Activated T-cell treated with anti-CD3 and anti-CD28 coated beads, Interleukin-2, amount 50 U/mL, for 24 hours (primary cell): ENCODE data around the gene GOLT1B.
"Not testable (repeated sequence)": the region's sequence is repeated elsewhere in the genome, so short reads cannot be mapped to it uniquely, and the experiment has no call there.

Experiments used
- DNase-seq: peaks from one replicate; pipeline ENCODE4 v3.0.0-alpha.2; 2020
- H3K27ac Mint-ChIP-seq: 2 replicates; pipeline ENCODE4 v1.8.0; 2020; ENCODE audit warnings: mild to moderate bottlenecking, mixed read lengths
- H3K27me3 Mint-ChIP-seq: 2 replicates; pipeline ENCODE4 v1.8.0; 2020; ENCODE audit warnings: mixed read lengths
- H3K36me3 Mint-ChIP-seq: 2 replicates; pipeline ENCODE4 v1.8.0; 2020; ENCODE audit warnings: low read depth, mixed read lengths
- H3K4me1 Mint-ChIP-seq: 2 replicates; pipeline ENCODE4 v1.8.0; 2020; ENCODE audit warnings: low read depth, mixed read lengths
- H3K4me3 Mint-ChIP-seq: 2 replicates; pipeline ENCODE4 v1.8.0; 2020; ENCODE audit warnings: mild to moderate bottlenecking, moderate library complexity, mixed read lengths
- H3K9me3 Mint-ChIP-seq: 2 replicates; pipeline ENCODE4 v1.8.0; 2020; ENCODE audit warnings: mixed read lengths

Gene GOLT1B, protein sequence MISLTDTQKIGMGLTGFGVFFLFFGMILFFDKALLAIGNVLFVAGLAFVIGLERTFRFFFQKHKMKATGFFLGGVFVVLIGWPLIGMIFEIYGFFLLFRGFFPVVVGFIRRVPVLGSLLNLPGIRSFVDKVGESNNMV

GRCh38 chr12:21501258-21502163 is at the start of gene GOLT1B, which contains the start of gene RECQL:
GOLT1B (plus strand) TSS chr12:21501789; CDS start chr12:21501924, 135 bp downstream.
RECQL (minus strand) TSS chr12:21501635; CDS start chr12:21499570, 2,065 bp downstream.
- peaks cover 57% of the 10 kb centered on the region for H3K36me3 Mint-ChIP-seq
- H3K4me1 Mint-ChIP-seq = peaks cover 58% of the 10 kb centered on the region
- H3K27ac Mint-ChIP-seq = no peak within 1 kb of the TSS

GRCh38 chr12:21453312-21453852 is 48.2 kb upstream of the GOLT1B start:
- Mint-ChIP-seq H3K36me3 (peaks cover 68% of the 10 kb centered on the region), H3K4me3 (no peak overlapping the region), H3K9me3 (no peaks in the 10 kb centered on the region), H3K27ac (peak overlapping the region; percentile 86), H3K4me1 (peaks cover 62% of the 10 kb centered on the region), H3K27me3 (no peaks in the 10 kb centered on the region)
- no peak for DNase-seq

More at GRCh38 chr12:21501258-21502163, at the start of gene GOLT1B, which contains the start of gene RECQL:
- Mint-ChIP-seq H3K4me3 (no peak within 1 kb of the TSS), H3K9me3 (no peaks in the 10 kb centered on the region), H3K27me3 (no peaks in the 10 kb centered on the region)
- peak; percentile 87 for DNase-seq

DNA sequence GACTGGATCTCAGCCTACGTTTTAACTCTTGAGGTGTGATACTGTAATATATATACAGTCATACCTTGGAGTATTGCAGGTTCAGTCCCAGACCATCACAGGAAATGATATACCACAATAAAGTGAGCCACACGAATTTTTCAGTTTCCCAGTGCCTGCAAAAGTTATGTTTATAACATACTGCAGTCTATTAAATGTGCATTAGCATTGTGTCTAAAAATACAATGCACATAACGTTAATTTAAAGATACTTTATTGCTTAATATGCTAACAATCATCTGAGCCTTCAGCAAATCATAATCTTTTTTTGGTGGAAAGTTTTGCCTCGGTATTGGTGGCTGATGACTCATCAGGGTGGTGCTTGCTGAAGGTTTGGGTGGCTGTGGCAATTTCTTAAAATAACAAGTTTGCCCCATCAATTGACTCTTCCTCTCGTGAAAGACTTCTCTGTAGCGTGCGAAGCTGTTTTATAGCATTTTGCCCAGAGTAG is 45.3 kb upstream of the GOLT1B start:
- peak; percentile 33 for DNase-seq
- Mint-ChIP-seq H3K36me3 (peaks cover 69% of the 10 kb centered on the region), H3K27me3 (no peaks in the 10 kb centered on the region), H3K4me1 (peaks cover 63% of the 10 kb centered on the region), H3K4me3 (peak overlapping the region; percentile 61), H3K9me3 (no peaks in the 10 kb centered on the region), H3K27ac (peak overlapping the region; percentile 96)

- peaks cover 82% of the 10 kb centered on the region for H3K36me3 Mint-ChIP-seq
- peaks cover 44% of the 10 kb centered on the region for H3K4me1 Mint-ChIP-seq
- H3K9me3 Mint-ChIP-seq = no peaks in the 10 kb centered on the region
- no peak overlapping the region for H3K4me3 Mint-ChIP-seq
- no peak for DNase-seq
- no peaks in the 10 kb centered on the region for H3K27me3 Mint-ChIP-seq
- no peak overlapping the region for H3K27ac Mint-ChIP-seq
Measured at GRCh38 chr12:21459474-21459873, 42.1 kb upstream of the GOLT1B start.

- H3K27me3 Mint-ChIP-seq, H3K4me3 Mint-ChIP-seq, DNase-seq, H3K9me3 Mint-ChIP-seq: not testable (repeated sequence)
- peak overlapping the region; percentile 74 for H3K27ac Mint-ChIP-seq
- peaks cover 15% of the 10 kb centered on the region for H3K4me1 Mint-ChIP-seq
- H3K36me3 Mint-ChIP-seq = peaks cover 86% of the 10 kb centered on the region
Measured at GRCh38 chr12:21467334-21467733, 34.3 kb upstream of the GOLT1B start.

DNA sequence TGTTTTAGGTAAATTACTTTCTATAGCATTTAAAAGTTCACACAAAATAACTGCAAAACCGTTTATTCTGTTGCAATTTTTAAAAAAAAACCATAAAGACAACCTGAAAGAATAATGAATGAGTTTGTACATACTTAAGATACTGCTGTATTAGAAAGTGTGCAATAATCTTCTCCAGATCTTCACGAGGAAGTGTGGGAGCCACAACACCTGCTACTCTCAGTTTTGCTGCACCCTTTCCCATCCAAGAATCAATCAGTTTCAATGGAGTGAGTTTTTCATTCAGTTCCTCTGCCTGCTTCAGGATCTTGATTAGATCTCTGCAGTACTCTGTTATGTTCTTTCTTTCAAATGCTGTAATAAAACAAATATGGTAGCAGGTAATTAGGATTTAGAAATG is 30.3 kb upstream of the GOLT1B start:
- Mint-ChIP-seq H3K9me3 (no peaks in the 10 kb centered on the region), H3K27me3 (no peaks in the 10 kb centered on the region), H3K4me3 (no peak overlapping the region), H3K4me1 (peaks cover 33% of the 10 kb centered on the region), H3K27ac (peak overlapping the region; percentile 24), H3K36me3 (peaks cover 90% of the 10 kb centered on the region)
- DNase-seq = no peak

GRCh38 chr12:21472197-21472823 is 29.3 kb upstream of the GOLT1B start:
- DNase-seq = no peak
- Mint-ChIP-seq H3K9me3 (no peaks in the 10 kb centered on the region), H3K27me3 (no peaks in the 10 kb centered on the region), H3K27ac (peak overlapping the region; percentile 44), H3K4me3 (no peak overlapping the region), H3K4me1 (peaks cover 36% of the 10 kb centered on the region), H3K36me3 (peaks cover 89% of the 10 kb centered on the region)

GRCh38 chr12:21475552-21475951 is 26.0 kb upstream of the GOLT1B start:
- DNase-seq = no peak
- Mint-ChIP-seq H3K27ac (peak overlapping the region; percentile 87), H3K27me3 (no peaks in the 10 kb centered on the region), H3K4me1 (peaks cover 40% of the 10 kb centered on the region), H3K36me3 (peaks cover 63% of the 10 kb centered on the region), H3K9me3 (no peaks in the 10 kb centered on the region), H3K4me3 (no peak overlapping the region)

DNA sequence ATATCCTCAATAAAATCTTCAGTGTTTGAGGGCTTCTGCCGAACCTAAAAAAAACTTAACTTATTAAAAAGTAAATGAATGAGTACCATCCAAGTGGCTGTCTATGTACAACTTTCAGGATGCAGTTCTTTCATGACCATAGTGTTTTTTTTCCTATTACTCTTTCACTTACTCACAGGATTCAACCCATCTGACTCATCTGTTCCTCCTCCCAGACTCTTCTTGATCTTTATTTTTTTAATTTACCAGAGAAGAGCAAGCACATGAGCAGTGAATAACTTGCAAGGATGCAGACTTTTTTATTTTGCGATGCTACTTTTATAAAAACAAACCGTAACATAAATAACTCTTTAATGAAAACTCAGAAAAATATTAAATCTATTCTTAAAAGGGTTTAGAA is 24.6 kb upstream of the GOLT1B start:
- peaks cover 51% of the 10 kb centered on the region for H3K36me3 Mint-ChIP-seq
- H3K4me3 Mint-ChIP-seq = peak overlapping the region; percentile 23
- H3K4me1 Mint-ChIP-seq = peaks cover 36% of the 10 kb centered on the region
- H3K27me3 Mint-ChIP-seq = no peaks in the 10 kb centered on the region
- H3K9me3 Mint-ChIP-seq = no peaks in the 10 kb centered on the region
- DNase-seq = no peak
- peak overlapping the region; percentile 87 for H3K27ac Mint-ChIP-seq

GRCh38 chr12:21478756-21479455 is 22.7 kb upstream of the GOLT1B start:
- peaks cover 35% of the 10 kb centered on the region for H3K4me1 Mint-ChIP-seq
- no peaks in the 10 kb centered on the region for H3K27me3 Mint-ChIP-seq

DNA sequence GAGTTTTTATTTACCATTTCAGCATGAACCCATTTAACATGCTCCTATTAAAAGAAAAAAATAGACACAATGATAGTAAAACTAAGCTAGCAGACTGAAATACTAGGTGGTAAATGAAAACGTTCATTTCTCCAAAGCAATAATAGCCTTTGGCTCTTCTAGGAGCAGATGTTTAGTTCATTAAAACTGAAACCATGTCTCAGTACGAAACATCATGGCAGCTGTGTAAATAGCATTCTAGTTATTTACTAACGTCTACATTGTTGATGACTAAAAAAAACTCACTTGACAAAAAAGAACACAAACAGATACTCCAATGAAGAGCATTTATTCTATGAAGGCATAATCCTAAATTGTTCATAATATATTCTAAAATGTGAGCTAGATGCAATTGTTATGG is 18.1 kb upstream of the GOLT1B start:
- Mint-ChIP-seq H3K36me3 (peaks cover 36% of the 10 kb centered on the region), H3K27me3 (no peaks in the 10 kb centered on the region), H3K4me1 (peaks cover 3% of the 10 kb centered on the region), H3K9me3 (no peaks in the 10 kb centered on the region), H3K27ac (no peak overlapping the region), H3K4me3 (no peak overlapping the region)
- no peak for DNase-seq

More at GRCh38 chr12:21478756-21479455, 22.7 kb upstream of the GOLT1B start:
- no peak overlapping the region for H3K4me3 Mint-ChIP-seq
- no peaks in the 10 kb centered on the region for H3K9me3 Mint-ChIP-seq
- H3K36me3 Mint-ChIP-seq = peaks cover 33% of the 10 kb centered on the region
- DNase-seq = no peak
- H3K27ac Mint-ChIP-seq = no peak overlapping the region

- no peaks in the 10 kb centered on the region for H3K9me3 Mint-ChIP-seq
- peaks cover 57% of the 10 kb centered on the region for H3K36me3 Mint-ChIP-seq
- DNase-seq = no peak
- no peak overlapping the region for H3K27ac Mint-ChIP-seq
- H3K4me1 Mint-ChIP-seq = peaks cover 4% of the 10 kb centered on the region
- H3K4me3 Mint-ChIP-seq = no peak overlapping the region
- H3K27me3 Mint-ChIP-seq = no peaks in the 10 kb centered on the region
Measured at GRCh38 chr12:21485998-21486397, 15.6 kb upstream of the GOLT1B start.

- Mint-ChIP-seq H3K36me3 (peaks cover 65% of the 10 kb centered on the region), H3K27ac (peak overlapping the region; percentile 38), H3K4me3 (no peak overlapping the region), H3K9me3 (no peaks in the 10 kb centered on the region), H3K27me3 (no peaks in the 10 kb centered on the region), H3K4me1 (peaks cover 48% of the 10 kb centered on the region)
- no peak for DNase-seq
Measured at GRCh38 chr12:21499765-21500164, 1.8 kb upstream of the GOLT1B start.

- Mint-ChIP-seq H3K4me1 (peaks cover 55% of the 10 kb centered on the region), H3K27ac (no peak overlapping the region), H3K27me3 (no peaks in the 10 kb centered on the region), H3K36me3 (peaks cover 62% of the 10 kb centered on the region), H3K4me3 (no peak overlapping the region), H3K9me3 (no peaks in the 10 kb centered on the region)
- no peak for DNase-seq
Measured at GRCh38 chr12:21500786-21501257, 767 bp upstream of the GOLT1B start.
